HepG2 (cell line): ENCODE measurements around the gene ZNF282. TPM values are rescaled to one million over a fixed set of nuclear protein-coding genes. Genes with fewer than 3 reads are reported as not detected.

ENCODE experiments used
- AHDC1 ChIP-seq: sonication (generic); formaldehyde crosslinking; IDR thresholded peaks from 2 replicates; pipeline ENCODE4 v1.5.1; 2020; ENCODE audit warnings: mild to moderate bottlenecking, missing genetic modification reagents, borderline replicate concordance
- ATF5 ChIP-seq: sonication (generic); formaldehyde crosslinking; IDR thresholded peaks from 2 replicates; pipeline ENCODE4 v1.4.0; 2020; ENCODE audit warnings: mild to moderate bottlenecking, low read depth, missing genetic modification reagents
- CCDC6 ChIP-seq: sonication (generic); formaldehyde crosslinking; IDR thresholded peaks from 2 replicates; pipeline ENCODE4 v1.8.1; 2022; ENCODE audit warnings: mild to moderate bottlenecking, missing genetic modification reagents, moderate library complexity
- CSRNP1 ChIP-seq: sonication (generic); formaldehyde crosslinking; IDR thresholded peaks from 2 replicates; pipeline ENCODE4 v1.8.1; 2023; ENCODE audit warnings: mild to moderate bottlenecking, missing genetic modification reagents
- HMGXB3 ChIP-seq: sonication (generic); formaldehyde crosslinking; IDR thresholded peaks from 2 replicates; pipeline ENCODE4 v1.4.0; 2020; ENCODE audit warnings: missing genetic modification reagents, borderline replicate concordance
- HOXD1 ChIP-seq: sonication (generic); formaldehyde crosslinking; IDR thresholded peaks from 2 replicates; pipeline ENCODE4 v1.5.0; 2020; ENCODE audit warnings: missing genetic modification reagents
- IKZF4 ChIP-seq: sonication (generic); formaldehyde crosslinking; IDR thresholded peaks from 2 replicates; pipeline ENCODE4 v1.5.1; 2020; ENCODE audit warnings: borderline replicate concordance, mild to moderate bottlenecking, low read depth, missing genetic modification reagents; ENCODE audit errors: not compliant biosample characterization
- MTF1 ChIP-seq: sonication (generic); formaldehyde crosslinking; IDR thresholded peaks from 2 replicates; pipeline ENCODE4 v1.5.0; 2020; ENCODE audit warnings: missing genetic modification reagents
- SMAD1 ChIP-seq: sonication (generic); formaldehyde crosslinking; IDR thresholded peaks from 2 replicates; pipeline ENCODE4 v1.4.0; 2020; ENCODE audit warnings: missing genetic modification reagents, low read depth, mild to moderate bottlenecking, borderline replicate concordance
- ZEB1 ChIP-seq: IDR thresholded peaks from 2 replicates; pipeline ENCODE4 v1.6.1; 2012; ENCODE audit warnings: mild to moderate bottlenecking, low read depth, inconsistent platforms; ENCODE audit not compliant: insufficient replicate concordance
- ZFP41 ChIP-seq: sonication (generic); formaldehyde crosslinking; IDR thresholded peaks from 2 replicates; pipeline ENCODE4 v1.4.0; 2020; ENCODE audit warnings: mild to moderate bottlenecking, missing genetic modification reagents, borderline replicate concordance
- ZNF18 ChIP-seq: sonication (generic); formaldehyde crosslinking; IDR thresholded peaks from 2 replicates; pipeline ENCODE4 v1.8.0; 2022; ENCODE audit warnings: mild to moderate bottlenecking, missing genetic modification reagents; ENCODE audit not compliant: insufficient replicate concordance
- polyA plus RNA-seq, 8 experiments: library from polyadenylated mRNA; depleted of rRNA in 3 of 8; stranded (reverse) in 7 of 8; unstranded in 1 of 8; fragments of >200 nt; fragmentation: Illumina TruSeq in 4 of 8; extraction: Trizol in 4 of 8; gene quantifications; 2 replicates each; pipeline versions ENCODE4 v1.2.1 to v1.2.3, GENCODE V29; 2011 to 2016; ENCODE audit warnings: low read depth in 4 of 8, missing spikeins in 1 of 8, mixed read lengths in 1 of 8; ENCODE audit not compliant: insufficient read depth in 1 of 8
- total RNA-seq, 5 experiments: library from RNA; depleted of rRNA; stranded (reverse); fragments of >200 nt; fragmentation: Illumina TruSeq; extraction: Trizol; gene quantifications; 2 replicates each; pipeline ENCODE4 v1.2.3, GENCODE V29; 2016; ENCODE audit warnings: low read depth in 1 of 5

ZNF282 gene
- total and polyA plus RNA-seq, 2 of the 13 experiments (the other 11 are each of a cell fraction or from before 2014, with no cell fraction given), result 9.1 to 20.9 TPM

GRCh38 chr7:149147752-149148653, 47.3 kb upstream of the ZNF282 start (continued):
- TF ChIP-seq CSRNP1 (CRISPR knock-in tag) (peak; percentile 24; the same call in 1 of the 2 replicates), MTF1 (CRISPR knock-in tag) (no peak), ZFP41 (no peak), SMAD1 (no peak), HMGXB3 (no peak), ATF5 (CRISPR knock-in tag) (0 out of 2 replicates have a peak, but pooled peaks have one; percentile 69), HOXD1 (CRISPR knock-in tag) (peak; percentile 11; the same call in 1 of the 2 replicates), ZNF18 (CRISPR knock-in tag) (no peak), AHDC1 (CRISPR knock-in tag) (0 out of 2 replicates have a peak, but pooled peaks have one; percentile 22), IKZF4 (CRISPR knock-in tag) (peak; percentile 8), ZEB1 (no peak), CCDC6 (CRISPR knock-in tag) (no peak)
